ENCODE data around the gene MTHFR.
"Not testable (repeated sequence)": the region's sequence is repeated elsewhere in the genome, so short reads cannot be mapped to it uniquely, and the experiment has no call there.

The MTHFR gene

DNA sequence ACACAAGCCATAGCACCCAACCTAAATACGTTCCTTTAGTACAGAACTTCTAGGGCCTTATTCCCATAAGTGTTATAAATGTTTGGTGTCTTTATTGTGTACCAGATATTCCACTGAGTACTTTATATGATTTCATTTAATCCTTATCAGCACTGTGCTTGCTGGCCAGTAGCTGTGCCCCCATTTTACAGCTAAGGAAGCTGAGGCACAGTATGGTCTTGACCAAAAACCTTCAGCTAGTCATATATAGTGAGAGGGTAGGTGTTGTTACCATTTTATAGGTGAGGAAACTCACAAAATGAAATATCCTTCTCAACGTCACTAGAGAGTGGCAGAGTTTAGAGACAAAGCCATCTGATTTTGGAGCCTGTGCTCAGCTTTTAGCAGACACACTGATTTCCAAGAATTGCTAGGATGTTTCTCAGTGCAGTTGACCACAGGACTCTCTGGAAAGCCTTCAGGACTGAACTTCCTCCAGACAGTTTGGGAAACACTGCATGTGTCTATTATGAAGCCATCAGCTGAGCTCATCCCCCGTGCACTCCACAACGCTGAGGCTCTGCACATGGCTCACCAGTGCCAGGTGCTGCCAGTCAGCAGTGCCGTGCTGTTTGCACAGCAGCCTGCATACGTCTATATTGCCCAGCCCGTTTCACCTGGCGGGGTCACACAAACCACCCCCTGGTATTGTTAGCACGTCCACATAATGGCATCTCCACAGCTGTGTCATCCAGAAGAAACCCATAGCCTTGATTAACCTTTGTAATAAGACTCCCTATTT is 26.4 kb upstream of the MTHFR start:
- DNase-seq = no peak

DNA sequence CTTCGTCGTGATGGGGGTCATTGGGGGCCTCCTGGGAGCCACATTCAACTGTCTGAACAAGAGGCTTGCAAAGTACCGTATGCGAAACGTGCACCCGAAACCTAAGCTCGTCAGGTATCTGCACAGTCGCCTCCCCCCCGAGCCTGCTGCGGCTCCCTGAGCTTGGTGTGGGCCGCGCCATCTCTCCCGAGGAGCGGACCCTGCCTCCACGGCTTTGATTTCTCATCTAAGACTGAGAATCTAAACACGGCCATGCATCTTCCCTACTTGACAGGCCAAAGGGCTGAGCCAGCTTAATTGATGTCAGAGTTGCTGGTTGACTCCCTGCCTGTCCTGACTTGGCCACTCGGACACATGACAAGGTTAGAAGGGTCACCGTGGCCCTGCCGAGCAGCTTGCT is 22.7 kb upstream of the MTHFR start:
- DNase-seq = no peak

DNA sequence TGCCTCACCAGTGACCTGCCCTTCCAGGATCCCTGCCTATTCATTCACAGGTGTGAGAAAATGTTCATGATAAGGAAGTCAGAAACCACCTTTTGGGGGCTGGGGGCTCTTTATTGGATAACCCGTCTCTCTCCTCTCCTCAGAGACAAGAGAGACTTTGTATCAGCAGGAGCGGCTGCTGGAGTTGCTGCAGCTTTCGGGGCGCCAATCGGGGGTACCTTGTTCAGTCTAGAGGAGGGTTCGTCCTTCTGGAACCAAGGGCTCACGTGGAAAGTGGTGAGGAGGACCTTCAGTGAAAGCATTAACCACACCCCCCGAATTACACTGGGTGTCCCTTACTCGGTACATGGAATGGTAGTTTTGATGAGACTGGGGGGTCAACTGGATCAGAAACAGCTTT is 21.2 kb upstream of the MTHFR start:
- DNase-seq = no peak

DNA sequence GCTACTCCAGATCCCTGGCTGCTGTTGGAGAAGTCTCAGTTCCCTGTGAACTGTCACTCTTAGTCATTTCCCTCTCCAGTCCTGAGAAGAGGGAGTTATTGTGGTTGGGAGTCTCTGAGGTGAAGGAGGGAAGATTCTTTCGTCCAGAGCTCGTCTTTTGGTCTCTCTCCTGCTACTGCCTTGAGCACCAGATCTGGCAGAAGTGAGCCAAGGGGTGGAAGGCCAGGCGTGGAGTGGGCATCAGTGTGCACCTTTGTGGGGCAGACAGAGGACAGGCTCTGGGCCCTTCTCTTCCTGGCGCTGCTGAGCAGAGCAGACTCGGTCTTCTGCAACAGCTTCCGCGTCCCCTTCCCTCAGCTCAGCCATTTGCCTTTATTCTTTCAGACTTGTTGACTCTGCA is 19.4 kb upstream of the MTHFR start:
- no peak for DNase-seq

DNA sequence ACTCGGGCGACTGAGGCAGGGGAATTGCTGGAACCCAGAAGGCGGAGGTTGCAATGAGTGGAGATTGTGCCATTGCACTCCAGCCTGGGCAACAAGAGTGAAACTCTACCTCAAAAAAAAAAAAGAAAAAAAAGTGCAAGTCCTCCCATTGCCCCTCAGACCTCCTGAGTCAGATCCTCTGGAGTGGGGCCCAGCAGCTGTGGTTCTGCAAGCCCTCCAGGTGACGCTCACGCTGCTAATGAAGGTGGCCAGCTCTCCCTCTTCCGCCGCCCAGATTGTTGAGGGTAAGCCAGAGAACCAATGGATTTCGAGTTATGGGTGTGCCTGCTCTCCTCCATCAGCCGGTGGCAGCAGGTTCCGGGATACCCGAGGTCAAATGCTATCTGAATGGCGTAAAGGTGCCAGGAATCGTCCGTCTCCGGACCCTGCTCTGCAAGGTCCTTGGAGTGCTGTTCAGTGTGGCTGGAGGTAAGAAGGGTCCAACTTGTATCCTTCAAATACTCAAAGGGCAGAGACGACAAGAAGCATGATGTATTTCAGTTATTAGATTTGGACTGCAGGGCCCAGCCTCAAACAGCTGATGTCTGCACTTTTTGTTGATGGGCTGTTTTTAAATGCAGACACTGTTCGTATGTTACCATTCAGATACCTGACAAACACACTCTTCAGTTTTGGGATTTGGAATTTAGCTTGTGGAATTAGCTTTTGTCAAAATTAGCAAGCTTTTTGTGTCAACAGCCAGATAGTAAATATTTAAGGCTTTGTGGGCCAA is 17.8 kb upstream of the MTHFR start:
- no peak for DNase-seq

DNA sequence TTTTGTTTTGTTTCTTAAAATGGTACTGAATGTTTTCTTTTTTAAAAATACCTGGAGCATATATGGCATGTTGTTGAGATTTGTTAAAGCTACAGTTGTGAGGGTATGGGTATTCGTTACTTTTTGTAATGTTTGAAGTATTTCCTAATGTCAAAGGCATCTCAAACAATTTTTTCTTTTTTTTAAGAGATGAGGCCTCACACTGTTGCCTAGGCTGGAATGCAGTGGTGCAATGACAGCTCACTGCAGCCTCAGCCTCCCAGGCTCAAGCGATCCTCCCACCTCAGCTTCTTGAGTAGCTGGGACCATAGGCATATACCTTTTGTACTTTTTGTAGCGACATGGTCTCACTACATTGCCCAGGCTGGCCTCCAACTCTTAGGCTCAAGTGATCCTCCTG is 16.3 kb upstream of the MTHFR start:
- no peak for DNase-seq

DNA sequence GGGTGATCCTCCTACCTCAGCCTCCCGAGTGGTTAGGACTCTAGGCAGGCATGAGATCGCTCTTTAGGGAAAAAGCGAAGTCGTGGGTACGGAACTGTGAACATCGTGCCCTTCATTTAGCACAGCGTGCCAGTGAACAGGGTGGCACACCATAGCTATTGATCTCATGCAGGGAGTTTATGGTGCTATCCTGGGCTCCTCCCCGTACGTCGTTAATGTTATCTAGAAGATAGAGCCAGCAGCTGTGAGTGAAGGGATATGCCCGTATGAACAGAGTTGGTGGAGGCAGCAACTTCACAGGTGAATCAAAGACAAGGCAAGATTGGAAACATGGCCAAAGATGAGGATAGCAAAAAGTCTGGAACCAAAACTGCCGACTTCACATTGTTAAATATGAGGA is 11.4 kb upstream of the MTHFR start:
- no peak for DNase-seq

DNA sequence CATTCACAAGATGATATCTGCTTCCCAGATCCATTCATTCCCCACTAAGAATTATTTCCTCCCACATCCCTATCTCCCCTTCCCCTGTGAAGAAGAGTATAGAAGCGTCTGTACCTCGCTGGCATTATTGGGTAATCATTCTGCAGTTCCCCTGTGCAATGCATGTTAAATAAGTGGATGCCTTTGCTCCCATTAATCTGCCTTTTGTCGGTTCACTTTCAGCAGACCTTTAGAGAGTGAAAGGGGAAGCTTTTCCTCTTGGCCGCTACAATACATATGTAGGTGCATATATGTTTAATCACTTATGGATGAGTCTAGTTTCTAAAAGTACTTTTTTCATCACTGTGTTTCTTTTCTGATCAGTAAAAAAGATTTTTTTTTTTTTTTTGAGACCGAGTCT is 7.3 kb upstream of the MTHFR start:
- no peak for DNase-seq

DNA sequence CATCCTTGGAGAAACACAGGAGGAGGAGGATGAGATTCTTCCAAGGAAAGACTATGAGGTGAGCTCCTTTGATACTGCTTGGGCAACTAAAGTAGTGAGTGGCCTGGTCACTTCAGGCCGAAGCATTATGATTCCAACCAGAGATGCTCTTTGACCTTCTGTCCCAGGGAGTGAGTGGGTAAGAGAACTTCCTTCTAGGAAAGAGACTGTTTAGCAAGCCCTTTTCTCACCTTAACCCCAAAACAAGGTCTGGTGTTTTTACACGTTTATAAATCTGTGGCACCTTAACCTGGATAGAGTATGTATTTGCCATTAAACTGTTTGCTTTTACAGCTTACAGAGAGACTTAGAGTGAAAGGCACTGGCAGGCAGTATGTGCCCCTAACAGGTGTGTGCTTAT is 1.4 kb upstream of the MTHFR start:
- no peak for DNase-seq

DNA sequence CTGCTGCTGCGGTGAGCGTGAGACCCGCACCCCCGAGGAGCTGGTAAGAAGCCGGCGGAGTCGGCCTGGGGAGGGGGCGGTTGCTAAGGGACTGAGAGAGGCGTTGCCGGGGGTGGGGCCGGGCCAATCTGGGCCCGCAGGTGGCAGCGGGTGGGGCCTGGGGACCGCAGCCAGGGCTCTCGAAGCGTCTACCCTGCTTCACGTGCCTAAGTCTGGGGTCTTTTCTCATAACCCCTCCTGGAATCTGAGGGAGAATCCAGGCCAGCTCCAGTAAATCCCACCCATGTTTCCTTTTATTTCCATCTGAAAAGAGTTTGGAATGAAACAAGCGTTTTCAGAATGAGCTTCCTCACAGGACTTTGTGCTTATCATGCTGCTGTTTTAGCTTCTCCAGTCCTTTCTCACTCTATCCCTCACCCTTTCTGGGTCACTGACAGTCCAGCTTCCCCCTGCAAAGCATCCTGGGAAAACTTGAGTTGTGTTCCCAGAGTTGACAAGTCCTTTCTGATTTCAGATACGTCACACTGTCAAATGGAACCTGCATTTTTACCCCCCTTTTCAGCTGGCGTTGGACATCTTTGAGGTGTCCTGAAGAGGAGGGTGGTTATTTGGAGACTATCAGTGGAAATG is 658 bp upstream of the MTHFR start:
- DNase-seq = no peak

DNA sequence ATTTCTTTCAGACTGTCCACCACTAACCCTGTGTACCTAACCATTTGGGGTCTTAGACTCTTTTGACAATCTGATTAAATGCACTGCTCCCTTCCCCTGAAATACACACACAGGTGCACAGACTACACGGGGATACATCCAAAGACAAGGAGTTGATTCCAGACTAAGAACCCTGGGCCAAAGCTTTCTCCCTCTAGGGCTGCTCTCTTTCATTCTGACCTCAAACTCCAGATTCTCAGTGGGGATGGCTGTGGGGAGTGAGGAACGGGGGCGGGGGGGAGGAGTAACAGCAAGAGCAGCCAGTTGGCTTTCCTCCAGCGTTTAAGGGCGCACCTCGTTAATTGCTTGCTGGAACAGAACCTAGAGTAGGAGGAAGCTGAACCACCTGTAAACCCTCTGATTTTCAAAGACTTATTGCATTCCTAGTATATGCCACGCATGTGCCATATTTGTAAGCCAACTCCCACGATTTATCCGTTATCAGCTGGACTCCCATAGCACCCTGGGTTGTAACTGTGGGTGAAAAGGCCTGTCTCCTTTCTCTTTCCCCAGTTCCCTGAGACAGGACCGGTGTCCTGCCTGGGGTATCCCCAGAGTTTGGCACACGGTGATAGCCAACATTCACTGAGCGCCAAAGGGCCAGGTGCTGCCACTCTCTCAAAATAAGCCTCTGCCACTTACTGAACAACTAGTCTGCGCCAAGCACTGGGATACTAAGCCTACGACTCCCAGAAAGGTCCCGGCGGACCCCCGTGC is 920 bp downstream of the MTHFR start:
- DNase-seq = peak; percentile 23 to 45

DNA sequence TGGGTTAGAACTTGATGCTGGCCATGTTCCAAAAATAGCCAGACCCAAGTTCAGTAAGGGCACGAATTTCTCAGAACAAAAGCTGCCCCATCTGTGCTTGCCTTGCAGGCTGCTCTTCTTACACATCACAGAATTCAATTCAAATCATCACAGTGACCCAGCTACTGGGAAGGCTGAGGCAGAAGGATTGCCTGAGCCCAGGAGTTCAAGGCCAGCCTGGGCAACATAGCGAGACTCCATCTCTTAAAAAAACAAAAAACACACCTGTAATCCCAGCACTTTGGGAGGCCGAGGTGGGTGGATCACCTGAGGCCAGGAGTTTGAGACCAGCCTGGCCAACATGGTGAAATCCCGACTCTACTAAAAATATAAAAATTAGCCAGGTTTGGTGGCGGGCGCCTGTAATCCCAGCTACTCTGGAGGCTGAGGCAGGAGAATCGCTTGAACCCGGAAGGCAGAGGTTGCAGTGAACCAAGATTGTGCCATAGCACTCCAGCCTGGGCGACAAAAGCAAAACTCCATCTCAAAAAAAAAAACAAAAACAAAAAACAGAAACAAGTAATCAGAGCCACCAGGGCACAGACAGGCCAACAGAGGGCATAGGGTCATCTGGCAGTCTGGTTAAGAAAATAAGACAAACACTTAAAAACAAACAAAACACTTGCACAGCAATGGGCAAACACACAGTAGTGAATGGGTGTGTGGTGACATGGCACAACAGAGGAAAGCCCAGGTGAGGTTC is 1.7 kb downstream of the MTHFR start:
- not testable (repeated sequence) for DNase-seq

DNA sequence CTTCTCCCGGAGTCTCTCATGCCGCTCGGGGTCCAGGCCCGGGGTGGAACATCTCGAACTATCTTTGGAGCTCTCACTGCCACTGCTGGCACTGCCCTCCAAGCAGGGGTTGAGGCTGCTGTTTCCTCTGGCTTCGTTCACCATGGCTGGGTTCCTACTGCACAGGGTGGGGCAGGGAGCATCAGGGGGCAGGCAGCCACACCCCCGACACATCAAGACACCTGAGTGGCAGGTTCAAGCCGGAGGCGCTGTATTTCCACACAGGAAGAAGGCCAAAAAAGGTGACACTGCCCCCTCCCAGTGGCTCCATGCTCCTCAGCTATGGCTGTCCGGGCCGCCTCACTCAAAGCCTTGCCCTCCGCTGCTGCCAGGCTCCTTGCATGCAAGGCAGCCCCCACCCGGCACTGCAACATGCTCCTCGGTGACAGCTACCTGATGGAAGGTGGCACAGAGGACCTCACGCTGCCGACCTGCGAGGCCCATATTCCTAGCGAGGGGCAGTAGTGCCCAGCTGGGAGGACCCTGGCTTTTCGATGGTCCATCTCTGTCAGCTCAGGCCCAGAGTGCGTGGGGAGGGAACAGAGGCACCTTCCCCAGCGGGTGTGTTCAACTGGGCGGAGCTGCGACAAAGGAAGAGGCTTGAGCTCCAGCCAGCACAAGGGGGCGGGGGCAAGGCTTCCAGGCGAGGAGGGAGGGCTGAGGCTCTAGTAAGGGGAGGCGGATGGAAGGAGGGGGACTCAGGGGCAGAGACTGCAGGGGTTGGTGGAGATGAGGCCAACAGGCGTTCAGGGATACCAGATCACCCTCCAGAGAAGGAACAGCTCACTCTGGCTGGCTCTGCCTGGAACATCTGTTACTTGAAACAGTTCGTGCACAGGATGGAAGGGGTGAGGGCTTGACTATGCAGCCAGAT is 2.5 kb downstream of the MTHFR start:
- peak; percentile 63 to 69 for DNase-seq

DNA sequence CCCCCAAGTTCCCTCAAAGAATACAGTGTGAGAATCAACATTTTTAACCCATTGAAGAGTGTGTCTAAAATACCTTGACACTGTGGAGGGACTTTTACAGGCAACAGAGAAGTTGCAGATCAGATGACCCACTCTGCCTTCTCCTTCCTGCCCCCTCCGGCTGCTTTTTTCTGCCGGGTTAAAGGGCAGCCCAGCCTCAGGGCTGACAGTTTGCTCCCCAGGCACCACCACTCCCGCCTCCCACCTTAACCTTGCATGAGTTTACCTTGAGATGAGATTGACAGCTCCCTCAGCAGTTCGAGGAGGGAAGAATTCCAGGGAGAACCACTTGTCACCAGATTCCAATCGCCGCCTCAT is 3.2 kb downstream of the MTHFR start:
- no peak for DNase-seq

DNA sequence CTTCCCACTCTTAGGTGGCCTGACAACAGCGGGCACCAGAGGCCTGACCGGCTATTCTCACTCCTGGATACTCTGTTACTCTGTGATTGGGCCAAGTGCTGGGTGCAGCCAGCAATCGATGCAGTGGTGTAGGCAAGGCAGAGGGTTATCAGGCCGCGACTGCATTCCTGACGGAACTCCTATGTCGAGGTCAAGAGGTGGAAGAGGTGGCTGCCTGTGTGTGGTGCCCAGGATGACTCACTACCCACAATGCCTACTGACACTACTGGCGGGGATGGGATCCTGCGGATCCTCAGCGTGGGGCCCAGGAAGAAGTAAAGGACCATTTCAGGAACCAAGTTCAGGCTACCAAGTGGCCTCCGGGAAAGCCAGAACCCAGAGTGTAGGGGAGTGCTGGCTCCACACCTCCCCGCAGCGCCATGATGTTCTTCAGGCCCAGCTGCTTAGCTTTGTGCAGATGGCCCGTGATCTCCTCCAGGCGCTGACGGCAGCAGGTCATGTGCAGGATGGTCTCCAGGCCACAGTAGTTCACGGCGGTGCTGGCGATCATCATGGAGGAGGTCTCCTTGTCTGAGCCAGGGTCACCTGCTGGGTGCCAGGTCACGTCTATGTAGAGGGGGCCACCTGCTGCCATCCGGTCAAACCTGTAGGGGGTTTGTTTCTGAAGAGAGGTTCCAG is 4.9 kb downstream of the MTHFR start:
- DNase-seq = no peak

DNA sequence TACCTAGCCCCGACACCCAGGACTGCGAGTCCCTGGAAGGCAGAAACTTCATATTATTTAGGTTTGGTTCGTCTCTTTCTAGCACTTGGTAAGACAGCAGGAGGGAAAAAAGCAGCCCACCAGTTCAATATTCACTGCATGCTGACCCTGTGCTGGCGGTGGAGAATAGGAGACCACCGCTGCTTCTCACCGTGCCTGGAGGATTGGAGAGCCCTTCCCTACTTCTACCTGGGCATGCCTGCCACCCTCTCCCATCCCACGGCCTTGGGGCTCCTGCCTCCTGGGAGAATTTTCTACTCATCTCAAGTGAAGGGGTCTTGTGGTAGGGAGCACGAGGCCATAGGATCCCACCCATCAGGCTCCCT is 5.4 kb downstream of the MTHFR start:
- no peak for DNase-seq

DNA sequence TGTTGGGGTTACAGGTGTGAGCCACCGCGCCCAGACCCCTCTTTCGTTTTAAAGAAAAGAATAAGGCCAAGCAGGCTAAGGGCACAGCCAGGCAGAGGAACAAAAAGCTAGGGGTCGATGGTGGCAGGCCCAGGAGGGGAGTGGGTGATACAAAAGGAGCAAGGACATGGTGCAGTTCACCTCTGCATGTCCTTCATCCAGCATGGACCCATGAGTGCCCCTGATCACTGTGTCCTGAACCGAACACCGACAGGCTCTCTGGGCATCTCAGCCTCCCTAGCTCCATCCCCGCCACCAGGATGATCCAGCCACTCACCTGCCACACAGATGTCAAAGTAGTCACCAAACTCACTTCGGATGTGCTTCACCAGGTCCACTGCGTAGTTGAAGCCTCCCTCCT is 5.9 kb downstream of the MTHFR start:
- no peak for DNase-seq

DNA sequence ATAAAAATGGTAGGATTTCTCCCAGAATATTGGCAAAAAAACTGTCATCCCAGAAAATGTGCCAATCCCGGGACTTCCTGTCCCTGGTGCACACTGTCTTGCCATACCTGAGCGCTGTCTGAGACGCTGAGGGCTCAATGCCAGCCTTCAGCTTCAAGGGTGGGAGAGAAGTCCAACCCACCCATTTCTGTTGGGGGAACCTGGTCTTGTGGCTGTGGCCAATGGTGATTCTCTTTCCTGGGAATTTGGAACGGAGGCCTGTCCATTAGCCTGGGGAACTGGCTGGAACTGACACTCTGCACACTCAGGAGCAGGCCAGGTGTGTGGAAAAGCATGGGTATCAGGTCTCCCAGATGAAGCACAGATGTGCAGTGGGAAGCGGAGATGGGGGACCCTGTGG is 6.7 kb downstream of the MTHFR start:
- DNase-seq = no peak

DNA sequence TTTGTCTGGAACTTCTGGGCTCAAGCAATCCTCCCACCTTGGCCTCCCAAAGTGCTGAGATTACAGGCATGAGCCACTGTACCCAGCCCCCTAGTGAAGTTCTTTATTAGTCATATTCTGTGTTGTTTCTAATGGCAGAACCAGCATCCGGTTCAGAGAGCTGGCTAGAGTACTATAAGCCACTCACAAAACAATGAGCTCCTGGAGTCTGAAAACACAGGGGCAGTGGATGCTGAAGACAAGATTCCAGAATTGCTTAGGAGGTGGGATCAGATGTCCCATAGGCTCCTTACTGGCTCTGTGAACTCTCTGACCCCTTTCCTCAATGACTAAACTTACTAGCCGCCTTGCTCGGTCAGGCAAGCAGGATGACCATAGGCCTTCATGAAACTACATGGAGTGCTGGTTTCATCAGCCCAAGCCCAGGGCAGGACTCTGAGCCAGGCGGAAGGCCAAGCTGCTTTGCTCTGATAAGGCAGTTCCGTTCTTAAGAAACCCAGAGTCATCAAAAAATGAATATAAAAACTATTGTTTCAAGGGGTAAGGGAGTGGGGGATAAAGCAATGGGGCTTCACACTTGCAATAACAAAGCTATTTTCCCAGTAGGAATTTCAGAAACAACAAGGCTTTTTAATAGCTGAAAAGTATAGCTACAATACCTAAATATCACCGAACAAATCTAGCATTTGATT is 8.1 kb downstream of the MTHFR start:
- no peak for DNase-seq

DNA sequence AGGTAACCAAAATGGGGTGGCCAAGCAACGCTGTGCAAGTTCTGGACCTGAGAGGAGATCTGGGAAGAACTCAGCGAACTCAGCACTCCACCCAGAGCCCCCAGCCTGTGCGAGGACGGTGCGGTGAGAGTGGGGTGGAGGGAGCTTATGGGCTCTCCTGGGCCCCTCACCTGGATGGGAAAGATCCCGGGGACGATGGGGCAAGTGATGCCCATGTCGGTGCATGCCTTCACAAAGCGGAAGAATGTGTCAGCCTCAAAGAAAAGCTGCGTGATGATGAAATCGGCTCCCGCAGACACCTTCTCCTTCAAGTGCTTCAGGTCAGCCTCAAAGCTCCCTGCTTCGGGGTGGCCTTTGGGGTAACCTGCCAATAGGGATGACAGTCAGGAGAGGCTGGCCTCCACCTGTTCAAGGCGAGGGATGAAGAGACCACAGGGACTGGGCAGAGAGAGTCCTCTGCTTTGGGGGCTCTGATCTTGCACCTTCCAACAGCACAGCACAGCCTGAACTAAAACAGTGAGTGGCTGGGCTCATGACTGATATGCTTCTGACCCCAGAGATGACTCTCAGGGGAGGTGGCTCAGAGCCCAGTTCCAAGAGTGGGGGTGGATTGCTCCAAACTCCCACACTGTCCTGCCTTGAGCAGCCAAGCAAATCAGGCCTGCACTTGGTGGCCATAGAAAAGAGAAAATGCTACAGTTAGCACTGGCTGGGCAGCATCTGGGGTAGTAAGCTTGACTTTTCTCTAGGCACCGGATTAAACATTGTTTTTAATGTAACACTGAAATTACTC is 9.5 kb downstream of the MTHFR start:
- DNase-seq = no peak
